Epidermal melanocyte (primary cell): ENCODE data around the gene AJUBA.
A peak's percentile ranks its signal among the peaks of the same experiment; 100 is the strongest.
"Not testable (repeated sequence)": the region's sequence is repeated elsewhere in the genome, so short reads cannot be mapped to it uniquely, and the experiment has no call there.

Source experiments
- DNase-seq: peaks from one replicate; pipeline ENCODE4 v3.0.0; 2011; ENCODE audit warnings: low spot score; ENCODE audit not compliant: insufficient read length

AJUBA gene

DNA sequence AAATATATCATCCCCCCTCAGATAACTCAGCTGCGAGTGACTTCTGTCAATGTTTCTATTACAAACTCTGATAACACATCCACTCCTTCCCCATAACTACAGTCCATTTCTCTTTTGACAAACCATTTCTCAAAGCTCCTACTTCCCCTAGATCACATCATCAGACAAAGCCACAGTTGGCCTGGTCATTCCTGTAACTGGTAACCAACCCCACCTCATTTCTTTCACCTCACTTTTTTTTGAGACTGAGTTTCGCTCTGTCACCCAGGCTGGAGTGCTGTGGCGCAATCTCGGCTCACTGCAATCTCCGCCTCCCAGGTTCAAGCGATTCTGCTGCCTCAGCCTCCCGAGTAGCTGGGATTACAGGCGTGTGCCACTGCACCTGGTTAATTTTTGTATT is 30.6 kb downstream of the AJUBA start:
- not testable (repeated sequence) for DNase-seq

DNA sequence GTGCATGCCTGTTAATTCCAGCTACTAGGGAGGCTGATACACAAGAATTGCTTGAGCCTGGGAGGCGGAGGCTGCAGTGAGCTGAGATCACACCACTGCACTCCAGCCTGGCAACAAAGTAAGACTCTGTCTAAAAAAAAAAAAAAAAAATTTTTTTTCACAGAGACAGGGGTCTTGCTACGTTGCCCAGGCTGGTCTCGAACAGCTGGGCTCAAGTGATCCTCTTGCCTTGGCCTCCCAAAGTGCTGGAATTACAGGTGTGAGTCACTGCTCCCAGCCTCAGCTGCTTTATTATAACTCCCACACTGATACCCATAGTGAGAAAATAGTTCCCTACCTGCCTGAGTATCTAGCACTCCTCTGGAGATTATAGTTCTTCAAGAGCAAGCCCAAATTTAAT is 36.7 kb downstream of the AJUBA start:
- no peak for DNase-seq

DNA sequence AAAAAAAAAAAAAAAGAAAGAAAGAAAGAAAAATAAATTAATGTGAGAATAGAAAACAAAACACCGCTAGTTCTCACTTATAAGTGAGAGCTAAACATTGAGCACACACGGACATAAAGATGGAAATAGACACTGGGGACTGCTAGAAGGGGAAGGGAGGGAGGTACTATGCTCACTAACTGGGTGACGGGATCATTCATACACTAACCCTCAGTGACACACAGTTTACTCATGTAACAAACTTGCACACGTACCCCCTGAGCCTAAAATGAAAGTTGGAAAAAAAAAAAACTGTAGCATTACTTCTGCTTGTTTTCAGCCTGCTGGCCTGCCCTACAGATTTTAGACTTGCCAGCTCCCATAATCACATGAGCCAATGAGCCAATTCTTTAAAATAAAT is 42.7 kb downstream of the AJUBA start:
- no peak for DNase-seq

DNA sequence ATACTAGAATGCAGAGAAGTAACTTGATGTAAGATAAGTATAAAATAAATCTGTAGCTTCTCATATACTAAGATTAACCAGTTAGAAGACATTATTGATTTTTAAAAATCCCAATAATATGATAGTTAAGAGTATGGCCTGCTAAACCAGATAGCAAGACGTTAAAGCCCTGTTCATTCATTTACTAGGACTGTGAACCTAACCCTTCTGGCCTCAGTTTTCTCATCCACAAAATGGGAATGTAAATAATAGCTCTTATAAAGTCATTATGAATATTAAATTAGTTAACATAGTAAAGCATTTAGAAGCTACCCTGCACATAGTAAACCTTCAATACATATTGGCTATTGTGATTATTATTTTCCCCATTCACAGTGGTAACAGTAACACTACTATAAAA is 47.2 kb downstream of the AJUBA start:
- no peak for DNase-seq

DNA sequence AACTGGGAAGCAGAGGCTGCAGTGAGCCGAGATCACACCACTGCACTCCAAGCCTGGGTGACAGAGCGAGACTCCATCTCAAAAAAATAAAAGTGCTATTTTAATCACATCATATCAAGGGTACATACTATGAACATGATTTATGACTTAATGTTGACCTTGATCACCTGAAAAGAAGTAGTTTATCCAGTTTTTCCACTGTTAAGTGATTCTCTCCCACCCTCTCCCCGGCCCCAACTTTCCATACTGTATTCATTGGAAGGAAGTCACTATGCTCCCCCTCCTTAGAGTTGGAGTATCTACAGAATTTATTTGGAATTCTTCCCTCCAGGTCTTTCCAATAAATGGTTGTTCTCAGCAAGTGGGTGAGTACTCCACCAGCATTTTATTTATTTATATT is 50.2 kb downstream of the AJUBA start:
- DNase-seq = no peak

DNA sequence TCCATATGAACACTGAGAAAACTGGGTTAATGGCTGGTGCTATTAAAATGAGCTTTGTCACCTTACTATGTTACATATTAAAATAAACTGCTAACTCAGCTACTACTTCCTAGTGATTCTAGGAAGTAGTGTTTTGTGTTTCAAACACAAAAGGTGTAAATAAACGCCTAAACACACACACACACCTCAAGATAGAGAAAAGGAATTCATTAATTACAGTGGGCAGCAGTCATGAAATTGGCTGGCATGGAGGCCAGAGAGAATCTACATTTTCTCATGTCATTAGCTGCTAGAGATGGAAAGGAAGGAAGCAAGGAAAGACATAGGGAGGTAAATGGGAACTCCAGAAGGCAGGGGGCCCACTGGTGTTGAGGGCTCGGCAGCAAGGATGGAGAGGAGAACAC is 52.4 kb downstream of the AJUBA start:
- DNase-seq = no peak

DNA sequence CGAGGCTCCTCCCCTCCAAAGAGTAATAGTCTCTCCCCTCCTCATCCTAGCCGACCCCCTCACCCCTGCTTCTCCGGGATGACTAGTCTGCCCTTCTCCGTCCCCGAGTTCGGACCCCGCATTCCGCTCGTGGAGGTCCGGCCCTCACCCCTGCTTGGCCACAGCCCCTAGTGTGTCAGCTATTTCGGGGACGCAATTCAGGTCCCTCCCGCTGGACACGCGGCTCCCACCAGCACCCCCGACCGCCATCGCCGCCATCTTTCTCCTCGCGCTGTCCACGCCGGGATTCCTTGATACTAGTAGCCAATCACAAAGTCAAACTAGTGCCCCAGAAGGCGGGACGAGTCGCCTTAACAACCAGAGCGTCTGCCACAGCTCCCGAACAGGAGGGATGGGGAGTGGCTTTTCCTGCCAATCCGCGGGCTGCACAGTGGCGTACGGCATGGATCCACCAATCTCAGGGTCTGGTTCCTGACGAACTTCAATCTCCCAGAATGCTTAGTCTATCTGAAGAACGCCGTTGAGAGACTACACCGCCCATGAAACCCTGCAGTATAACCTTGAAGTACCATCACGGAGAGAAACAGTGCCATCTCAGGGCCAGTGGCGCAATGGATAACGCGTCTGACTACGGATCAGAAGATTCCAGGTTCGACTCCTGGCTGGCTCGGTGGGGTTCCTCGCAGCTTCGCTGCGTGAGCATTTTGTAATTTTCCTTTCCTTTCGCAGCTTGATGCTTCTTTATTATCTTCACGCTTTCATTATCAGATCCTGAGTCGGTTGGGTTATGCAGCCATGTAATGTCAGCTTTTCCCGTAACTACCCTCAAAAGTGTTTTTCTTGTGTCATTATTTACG is 53.0 kb downstream of the AJUBA start, which contains the start of gene PRMT5:
PRMT5 (minus strand) TSS at position 273 of the 857 bp plus-strand sequence; CDS start at position 258, 15 bp downstream.
- peak; percentile 93 for DNase-seq

DNA sequence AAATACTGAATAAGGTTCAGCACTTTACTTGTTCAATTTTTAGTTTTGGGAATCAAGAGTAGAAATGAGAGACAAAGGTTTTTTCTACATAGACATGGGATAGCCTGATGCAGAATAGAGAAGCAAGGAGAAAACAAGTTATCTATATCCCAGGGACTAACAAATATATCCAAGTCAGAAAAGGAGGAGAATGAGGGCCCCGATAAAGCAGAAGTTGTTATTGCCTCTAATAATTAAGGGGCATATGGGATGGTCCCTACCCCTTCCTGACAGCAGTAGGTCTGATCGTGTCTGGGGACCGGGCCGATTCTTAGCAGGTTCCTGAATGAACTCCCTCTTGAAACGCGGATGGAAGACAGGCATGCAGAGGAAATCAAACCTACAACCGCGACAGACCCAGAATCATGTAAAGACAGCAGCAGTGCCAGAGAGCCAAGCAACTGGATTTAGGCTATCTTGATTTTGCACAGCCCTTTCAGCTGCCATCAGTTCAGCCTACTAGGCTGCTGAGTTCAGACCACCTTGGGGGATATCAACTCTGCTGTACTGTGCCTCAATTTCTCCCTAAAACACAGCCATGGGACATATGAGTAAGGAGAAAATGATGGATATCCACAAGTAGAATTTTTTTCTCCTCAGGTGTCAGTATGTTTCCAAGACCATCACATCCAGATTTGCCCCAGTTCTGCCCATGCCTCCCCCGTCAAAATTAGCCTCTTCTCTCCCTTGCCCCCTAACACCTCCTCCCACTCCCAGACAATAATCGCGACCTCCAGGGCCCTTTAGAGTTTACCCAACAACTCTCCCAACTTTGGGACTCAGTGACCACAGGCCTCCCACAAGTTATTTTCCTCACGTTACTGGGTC is 53.9 kb downstream of the AJUBA start:
- DNase-seq = no peak

DNA sequence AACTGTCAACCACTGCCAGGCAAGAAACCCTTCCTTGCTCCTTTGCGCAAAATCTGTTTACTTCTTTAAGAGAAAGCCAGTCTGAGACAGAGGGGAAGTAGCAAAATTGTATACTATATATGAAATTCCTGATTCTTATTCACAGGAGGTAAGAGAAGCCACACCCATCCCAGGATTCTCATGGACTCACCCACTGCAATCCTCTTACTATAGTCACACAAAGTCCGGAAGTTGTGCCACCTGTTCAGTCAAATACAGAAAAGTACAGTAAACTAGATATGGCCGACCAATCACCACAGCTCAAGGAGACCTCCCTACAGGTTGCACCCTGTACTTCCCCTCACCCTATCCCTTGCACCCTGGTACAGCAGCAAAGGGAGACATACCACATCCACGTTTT is 56.0 kb downstream of the AJUBA start:
- DNase-seq = no peak

DNA sequence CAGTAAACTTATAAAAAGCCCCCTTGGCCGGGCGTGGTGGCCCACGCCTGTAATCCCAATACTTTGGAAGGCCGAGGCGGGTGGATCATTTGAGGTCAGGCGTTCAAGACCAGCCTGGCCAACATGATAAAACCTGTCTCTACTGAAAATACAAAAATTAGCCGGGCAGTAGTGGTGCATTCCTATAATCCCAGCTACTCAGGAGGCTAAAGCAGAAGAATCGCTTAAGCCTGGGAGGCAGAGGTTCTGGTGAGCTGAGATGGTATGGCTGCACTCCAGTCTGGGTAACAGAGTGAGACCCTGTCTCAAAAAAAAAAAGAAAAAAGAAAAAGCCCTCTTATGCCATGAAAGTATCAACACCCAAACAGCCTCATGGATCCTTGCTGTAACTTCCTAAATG is 56.8 kb downstream of the AJUBA start:
- DNase-seq = no peak

DNA sequence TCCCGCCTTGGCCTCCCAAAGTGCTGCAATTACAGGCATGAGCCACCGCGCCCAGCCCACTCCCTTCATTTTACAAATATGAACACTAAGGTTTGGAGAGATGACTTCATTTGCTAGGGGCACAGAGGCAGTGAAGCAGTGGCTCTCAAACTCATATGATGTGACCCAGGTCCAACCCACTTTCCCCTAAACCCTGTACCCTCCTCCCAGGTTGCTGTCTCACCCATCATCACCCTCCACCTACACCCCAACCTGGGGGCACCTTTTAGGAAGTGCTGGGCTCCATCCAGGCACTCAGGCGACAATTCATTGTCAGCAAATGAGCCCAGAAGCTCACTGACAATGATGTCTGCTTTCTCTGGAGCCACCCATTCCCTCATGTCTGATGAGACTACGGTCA is 58.6 kb downstream of the AJUBA start:
- DNase-seq = no peak

DNA sequence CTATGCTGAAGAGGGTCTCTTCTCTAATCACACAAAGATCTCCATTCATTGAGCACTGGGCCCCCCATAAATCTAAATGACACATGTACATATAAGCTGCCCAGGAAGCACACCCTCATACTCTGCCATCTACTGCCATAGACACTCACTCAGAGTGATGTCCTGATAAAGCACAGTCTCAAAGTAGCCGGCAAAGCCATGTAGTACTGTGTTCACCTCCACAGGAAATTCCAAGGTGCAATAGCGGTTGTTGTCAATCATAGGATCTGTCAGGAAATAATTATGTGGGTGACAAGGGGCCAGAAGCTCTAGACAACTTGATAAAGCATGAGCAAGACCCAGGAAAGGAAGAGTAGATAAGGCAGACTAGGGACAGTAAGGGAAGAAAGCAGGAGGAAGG is 60.1 kb downstream of the AJUBA start:
- no peak for DNase-seq
